HG02610 (cell line): ENCODE results near the gene NKX1-2.

Experiments used
- ATAC-seq: cut with Tn5 transposase; IDR thresholded peaks from one replicate; pipeline ENCODE4 v1.9.1; 2021; ENCODE audit warnings: mild to moderate bottlenecking, moderate library complexity; ENCODE audit not compliant: unreplicated experiment

NKX1-2 gene

GRCh38 chr10:124450012-124450782 is at the start of gene NKX1-2:
NKX1-2 (minus strand) TSS chr10:124450035; CDS start chr10:124449943, 92 bp downstream.
- ATAC-seq, result no peak

- ATAC-seq, result no peak
Observed at GRCh38 chr10:124498056-124498455, 48.2 kb upstream of the NKX1-2 start.

- ATAC-seq, result no peak
Observed at GRCh38 chr10:124497196-124497881, 47.5 kb upstream of the NKX1-2 start.

- ATAC-seq, result no peak
Observed at GRCh38 chr10:124496620-124497019, 46.8 kb upstream of the NKX1-2 start.

GRCh38 chr10:124496150-124496549 is 46.3 kb upstream of the NKX1-2 start:
- no peak for ATAC-seq

- no peak for ATAC-seq
Observed at GRCh38 chr10:124495725-124496124, 45.9 kb upstream of the NKX1-2 start.

- ATAC-seq, result no peak
Observed at GRCh38 chr10:124495162-124495561, 45.3 kb upstream of the NKX1-2 start.

GRCh38 chr10:124494046-124494807 is 44.4 kb upstream of the NKX1-2 start:
- ATAC-seq, result no peak

GRCh38 chr10:124493214-124493882 is 43.5 kb upstream of the NKX1-2 start:
- ATAC-seq, result no peak

- ATAC-seq, result no peak
Observed at GRCh38 chr10:124492266-124492665, 42.4 kb upstream of the NKX1-2 start.

GRCh38 chr10:124491105-124491504 is 41.3 kb upstream of the NKX1-2 start:
- ATAC-seq, result no peak

- ATAC-seq, result no peak
Observed at GRCh38 chr10:124486635-124487034, 36.8 kb upstream of the NKX1-2 start.

- no peak for ATAC-seq
Observed at GRCh38 chr10:124484661-124485060, 34.8 kb upstream of the NKX1-2 start.

GRCh38 chr10:124484031-124484430 is 34.2 kb upstream of the NKX1-2 start:
- no peak for ATAC-seq

- ATAC-seq, result no peak
Observed at GRCh38 chr10:124482876-124483275, 33.0 kb upstream of the NKX1-2 start.

GRCh38 chr10:124482236-124482800 is 32.5 kb upstream of the NKX1-2 start:
- ATAC-seq, result no peak

GRCh38 chr10:124481717-124482116 is 31.9 kb upstream of the NKX1-2 start:
- ATAC-seq, result no peak

- ATAC-seq, result no peak
Observed at GRCh38 chr10:124480860-124481259, 31.0 kb upstream of the NKX1-2 start.

- ATAC-seq, result no peak
Observed at GRCh38 chr10:124478515-124478914, 28.7 kb upstream of the NKX1-2 start.

- no peak for ATAC-seq
Observed at GRCh38 chr10:124477614-124478363, 28.0 kb upstream of the NKX1-2 start.
